T1000 (cell line): ENCODE measurements around the gene TCIRG1.
"Not testable (repeated sequence)": the region's sequence is repeated elsewhere in the genome, so short reads cannot be mapped to it uniquely, and the experiment has no call there.

Experiments used
- DNase-seq: peaks from one replicate; lab custom pipeline; 2025; ENCODE audit warnings: mixed read lengths; lab: John Stamatoyannopoulos, UW

The TCIRG1 gene, protein sequence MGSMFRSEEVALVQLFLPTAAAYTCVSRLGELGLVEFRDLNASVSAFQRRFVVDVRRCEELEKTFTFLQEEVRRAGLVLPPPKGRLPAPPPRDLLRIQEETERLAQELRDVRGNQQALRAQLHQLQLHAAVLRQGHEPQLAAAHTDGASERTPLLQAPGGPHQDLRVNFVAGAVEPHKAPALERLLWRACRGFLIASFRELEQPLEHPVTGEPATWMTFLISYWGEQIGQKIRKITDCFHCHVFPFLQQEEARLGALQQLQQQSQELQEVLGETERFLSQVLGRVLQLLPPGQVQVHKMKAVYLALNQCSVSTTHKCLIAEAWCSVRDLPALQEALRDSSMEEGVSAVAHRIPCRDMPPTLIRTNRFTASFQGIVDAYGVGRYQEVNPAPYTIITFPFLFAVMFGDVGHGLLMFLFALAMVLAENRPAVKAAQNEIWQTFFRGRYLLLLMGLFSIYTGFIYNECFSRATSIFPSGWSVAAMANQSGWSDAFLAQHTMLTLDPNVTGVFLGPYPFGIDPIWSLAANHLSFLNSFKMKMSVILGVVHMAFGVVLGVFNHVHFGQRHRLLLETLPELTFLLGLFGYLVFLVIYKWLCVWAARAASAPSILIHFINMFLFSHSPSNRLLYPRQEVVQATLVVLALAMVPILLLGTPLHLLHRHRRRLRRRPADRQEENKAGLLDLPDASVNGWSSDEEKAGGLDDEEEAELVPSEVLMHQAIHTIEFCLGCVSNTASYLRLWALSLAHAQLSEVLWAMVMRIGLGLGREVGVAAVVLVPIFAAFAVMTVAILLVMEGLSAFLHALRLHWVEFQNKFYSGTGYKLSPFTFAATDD

DNA sequence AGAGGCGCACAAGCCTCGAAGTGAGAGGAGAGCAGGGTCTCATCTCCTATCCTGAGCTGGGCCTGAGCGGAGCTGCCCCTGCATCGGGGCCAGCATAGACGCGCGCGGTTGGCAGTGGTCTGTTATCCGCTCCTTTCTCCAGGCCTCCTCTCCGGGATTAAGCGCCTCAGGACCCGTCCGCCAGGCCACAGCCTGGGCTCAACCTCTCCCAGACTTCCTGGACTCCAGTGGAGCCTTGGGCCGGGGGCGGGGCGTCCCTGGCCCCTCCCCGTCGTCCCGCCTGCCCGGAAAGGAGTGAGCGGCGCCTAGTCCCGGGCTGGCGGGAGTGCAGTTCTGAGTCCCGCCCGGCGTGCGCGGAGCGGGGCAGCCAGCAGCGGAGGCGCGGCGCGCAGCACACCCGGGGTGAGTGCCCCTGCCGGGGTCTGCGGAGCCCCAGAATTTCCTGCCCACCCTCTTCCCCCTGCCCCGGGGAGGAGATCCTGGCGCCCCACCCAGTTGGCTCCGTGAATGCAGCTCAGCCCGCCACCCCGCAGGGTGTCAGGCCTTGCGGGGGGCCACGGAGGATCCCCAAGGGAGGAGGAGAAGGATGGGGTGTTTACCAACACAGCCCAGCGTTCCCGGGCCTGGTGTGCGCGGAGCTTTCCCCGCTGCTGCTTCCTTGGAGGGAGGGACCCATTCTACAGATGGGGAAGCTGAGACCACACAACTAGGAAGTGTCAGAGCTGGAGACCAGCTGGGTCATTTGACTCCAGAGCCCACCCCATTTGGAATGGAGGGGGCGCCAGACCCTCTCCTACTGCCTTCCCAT lies at the start of gene TCIRG1:
Gene TCIRG1, plus strand, starts transcription at position 308 of the 808 bp plus-strand sequence. CDS start 2,247 bp downstream, outside the sequence.
- DNase-seq = peak; percentile 53

DNA sequence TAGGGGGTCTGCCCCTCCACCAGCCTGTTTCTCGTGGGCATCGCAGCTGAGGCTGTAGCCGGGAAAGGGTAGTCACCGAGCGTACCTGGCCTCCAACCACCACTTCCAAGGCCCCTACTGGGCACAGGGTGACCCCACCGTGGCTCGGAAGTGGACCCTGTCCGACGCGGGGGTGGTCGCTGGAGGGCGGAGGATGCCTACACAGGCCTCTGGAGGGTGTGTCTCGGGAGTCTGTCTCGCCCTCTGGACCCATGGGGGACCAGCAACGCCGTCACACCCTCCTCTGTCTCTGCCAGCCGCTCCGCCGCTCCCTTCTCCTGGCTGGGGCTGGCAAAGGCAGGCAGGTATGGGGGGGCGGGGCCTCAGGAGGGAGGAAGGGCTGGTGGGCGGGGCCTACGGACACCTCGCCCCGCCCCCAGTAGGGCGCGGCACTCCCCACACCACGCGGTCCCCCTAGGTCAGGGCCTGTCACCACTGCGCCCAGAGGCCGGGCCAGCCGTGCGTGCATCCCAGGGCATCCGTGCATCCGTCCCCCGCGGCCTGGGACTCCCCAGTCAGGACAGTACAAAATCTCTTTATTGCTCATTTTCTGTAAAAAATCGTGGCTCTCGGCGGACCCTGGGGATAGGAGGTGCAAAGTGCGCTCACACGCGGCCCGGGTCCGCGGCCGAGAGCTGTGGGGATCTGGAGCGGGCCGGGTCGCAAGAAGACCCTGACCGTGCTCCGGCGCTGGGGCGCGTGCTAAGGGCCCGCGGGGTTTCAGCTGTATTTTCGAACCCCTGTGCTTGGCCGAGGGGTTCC lies 48.1 kb upstream of the TCIRG1 start:
- not testable (repeated sequence) for DNase-seq

DNA sequence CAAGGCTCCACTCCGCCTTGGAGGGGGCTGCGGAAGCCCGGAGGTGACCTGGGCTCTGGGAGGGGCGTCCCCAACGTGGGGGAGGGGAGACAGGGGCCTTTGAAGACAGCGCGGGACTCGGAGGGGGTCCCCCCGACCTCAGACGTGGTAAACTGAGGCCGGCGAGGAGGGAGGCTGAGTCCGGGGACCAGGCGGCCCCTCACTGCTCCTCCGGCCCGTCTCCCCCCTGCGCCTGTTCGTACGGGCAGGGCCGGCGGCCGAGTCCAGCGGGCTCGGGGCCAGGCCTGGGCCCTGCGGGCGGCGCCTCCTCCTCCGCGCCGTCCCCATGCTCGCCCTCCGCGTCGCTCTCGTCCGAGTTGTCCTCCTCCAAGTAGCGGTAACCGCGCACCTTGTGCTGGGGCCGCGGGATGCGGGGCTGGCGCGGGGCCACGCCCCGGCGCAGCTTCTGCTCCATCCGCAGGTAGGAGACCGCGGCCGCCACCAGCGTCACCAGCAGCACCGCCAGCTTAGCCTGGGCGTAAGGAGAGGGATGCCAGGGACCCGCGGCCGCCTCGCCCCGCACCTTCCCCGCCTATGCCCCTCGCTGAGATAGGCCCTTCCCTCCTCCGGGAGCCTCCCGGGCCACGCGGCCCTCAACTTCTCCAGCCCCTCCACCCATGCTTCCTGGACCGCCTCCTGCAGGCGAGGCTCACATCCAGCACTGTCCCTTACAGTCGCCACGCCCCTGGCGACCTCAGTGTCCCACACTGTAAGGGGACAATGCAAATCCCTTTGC lies 47.3 kb upstream of the TCIRG1 start:
- not testable (repeated sequence) for DNase-seq

DNA sequence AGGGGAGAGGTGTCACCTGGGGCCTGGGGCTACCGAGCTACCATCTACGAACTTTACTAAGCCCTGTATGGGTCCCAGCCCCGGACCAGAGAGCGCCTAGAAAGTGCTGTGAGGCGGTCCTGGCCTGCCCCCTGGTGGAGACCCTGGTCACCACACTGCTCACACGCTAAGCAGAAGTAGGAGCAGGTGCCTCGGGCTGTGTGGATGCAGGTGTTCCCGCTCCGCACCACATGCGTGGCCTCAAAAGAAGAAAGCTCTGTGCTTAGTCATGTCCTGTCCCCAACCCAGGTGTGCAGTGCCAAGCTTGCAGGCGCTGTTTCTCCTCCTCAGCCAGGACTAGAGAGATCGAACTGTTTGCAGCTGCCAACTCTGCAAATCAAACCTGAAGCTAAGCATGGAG lies 45.0 kb upstream of the TCIRG1 start:
- DNase-seq = not testable (repeated sequence)

DNA sequence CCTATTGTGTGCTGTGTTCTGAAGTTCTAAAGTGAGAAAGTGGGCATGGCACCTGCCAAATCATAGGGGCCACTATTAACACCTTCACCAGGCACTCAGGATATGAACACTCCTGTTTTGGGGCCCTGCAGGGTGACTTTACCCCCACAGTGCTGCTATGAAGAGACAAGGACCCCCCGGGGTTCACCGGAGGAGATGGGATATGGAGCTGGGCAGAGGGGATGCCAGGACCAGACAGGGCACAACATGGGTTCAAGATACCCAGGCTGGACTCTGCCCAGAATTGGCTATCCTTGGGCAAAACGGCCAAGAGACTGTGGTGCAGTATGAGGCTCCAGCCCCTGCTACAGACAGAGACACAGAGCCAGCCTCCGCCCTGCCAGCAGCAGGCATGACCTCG lies 44.4 kb upstream of the TCIRG1 start:
- not testable (repeated sequence) for DNase-seq

DNA sequence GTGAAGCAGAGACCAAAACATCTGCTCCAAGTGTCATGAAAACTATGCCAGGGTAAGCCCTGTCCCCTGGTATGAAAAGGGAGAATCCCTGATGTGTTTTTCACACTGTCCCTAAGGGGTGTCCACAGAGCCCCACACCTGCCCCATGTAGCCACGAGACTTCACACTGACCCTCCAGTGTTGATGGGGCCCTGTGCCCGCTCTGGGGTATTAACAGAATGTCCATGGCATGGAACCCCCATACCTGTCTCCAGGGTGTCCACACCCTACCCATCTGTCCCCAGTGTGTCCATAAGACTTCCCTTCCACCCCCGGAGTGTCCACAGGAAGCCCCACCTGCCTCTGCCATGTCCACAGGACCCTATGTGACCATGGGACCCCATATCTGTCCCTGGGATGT lies 43.7 kb upstream of the TCIRG1 start:
- not testable (repeated sequence) for DNase-seq

DNA sequence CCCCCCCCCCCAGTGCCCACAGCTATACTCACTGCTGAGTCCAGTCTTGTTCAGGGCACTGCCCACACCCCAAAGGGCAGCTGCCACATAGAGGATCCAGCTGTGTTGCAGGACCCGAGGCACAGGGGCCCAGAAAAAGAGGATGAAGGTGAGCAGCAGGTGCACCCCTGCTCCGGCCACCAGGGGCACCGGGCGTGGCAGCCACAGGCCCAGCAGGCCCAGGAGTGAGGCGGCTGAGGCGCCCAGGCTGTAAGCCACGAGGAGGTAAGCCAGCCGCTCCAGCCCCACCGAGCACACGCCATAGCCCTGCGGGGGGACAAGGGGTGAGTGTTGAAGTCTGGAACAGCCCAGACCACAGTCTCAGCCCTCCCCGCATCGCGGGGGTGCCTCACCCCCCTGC lies 43.2 kb upstream of the TCIRG1 start:
- not testable (repeated sequence) for DNase-seq

DNA sequence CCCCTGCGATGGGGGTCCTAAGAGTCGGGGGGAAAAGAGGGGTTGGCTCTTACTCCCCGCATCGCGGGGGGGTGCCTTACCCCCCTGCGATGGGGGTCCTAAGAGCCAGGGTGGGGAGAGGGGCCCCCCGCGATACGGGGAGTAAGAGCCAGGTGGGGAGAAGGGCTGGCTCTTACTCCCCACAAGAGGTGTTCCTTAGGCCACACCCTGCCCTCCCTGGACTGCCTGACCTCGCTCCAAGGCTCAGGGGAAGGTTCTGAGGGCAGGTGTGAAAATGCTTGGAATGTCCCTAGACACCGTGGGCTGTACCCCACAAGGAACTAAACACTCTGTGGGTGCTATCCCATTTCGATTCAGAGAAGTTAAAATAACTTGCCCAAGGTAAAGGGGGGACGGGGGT lies 42.8 kb upstream of the TCIRG1 start:
- DNase-seq = no peak

DNA sequence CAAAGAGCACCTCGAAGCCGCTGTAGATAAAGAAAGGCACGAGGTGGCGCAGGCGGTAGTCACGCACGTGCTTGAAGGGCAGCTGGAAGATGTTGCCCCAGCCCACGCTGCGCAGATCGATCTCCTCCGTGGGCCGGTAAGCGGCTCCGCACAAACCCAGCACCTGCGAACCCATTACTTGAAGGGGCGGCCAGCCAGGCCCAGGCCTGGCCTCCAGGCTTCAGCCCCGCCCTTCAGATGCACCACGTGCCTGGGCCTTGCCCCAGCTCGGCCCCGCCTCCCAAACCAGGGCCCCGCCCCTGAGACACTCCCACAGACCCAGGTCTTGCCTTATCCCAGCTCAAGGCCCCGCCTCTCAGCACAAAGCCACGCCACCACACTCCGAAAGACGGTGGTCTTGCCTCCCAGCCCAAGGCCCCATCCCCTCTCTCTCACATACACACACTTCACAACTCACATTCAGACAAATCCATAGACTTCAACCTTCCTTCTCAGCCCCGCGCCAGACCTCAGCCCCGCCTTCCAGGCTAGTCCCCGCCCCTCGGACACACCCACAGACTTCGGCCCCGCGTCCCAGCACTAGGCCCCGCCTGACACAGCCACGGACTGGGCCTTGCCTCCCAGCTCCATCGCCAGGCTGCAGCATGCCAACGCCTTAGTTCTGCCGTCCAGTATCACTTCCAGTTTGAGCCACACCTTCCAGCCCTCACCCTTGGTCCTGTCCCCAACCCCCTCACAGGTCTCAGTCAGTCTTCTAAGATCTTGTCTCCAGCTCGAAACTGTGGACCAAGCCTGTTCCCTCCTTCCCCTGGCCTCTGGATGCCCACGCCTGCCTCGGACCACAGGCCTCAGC lies 42.0 kb upstream of the TCIRG1 start:
- no peak for DNase-seq

DNA sequence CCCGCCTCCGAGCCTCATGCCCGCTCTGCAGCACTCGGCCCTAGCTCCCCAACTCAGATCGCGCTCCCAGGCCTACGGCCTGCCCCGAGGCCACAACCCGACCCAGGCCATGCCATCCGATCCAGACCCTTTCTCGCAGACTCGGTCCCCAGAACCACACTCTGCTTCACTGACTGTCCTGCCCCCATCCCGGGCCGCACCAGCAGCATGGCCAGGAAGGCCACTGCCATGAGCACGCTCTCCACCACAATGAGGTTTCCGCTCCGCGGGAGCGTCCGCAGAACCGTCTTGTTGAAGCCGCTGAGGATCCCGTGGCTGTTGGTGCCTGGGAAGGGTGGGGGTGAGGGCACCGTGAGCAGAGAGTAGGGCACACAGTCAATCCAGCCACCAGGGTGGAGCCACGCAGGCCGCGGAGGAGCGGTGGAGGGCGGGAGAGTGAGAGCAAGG lies 41.3 kb upstream of the TCIRG1 start:
- no peak for DNase-seq

DNA sequence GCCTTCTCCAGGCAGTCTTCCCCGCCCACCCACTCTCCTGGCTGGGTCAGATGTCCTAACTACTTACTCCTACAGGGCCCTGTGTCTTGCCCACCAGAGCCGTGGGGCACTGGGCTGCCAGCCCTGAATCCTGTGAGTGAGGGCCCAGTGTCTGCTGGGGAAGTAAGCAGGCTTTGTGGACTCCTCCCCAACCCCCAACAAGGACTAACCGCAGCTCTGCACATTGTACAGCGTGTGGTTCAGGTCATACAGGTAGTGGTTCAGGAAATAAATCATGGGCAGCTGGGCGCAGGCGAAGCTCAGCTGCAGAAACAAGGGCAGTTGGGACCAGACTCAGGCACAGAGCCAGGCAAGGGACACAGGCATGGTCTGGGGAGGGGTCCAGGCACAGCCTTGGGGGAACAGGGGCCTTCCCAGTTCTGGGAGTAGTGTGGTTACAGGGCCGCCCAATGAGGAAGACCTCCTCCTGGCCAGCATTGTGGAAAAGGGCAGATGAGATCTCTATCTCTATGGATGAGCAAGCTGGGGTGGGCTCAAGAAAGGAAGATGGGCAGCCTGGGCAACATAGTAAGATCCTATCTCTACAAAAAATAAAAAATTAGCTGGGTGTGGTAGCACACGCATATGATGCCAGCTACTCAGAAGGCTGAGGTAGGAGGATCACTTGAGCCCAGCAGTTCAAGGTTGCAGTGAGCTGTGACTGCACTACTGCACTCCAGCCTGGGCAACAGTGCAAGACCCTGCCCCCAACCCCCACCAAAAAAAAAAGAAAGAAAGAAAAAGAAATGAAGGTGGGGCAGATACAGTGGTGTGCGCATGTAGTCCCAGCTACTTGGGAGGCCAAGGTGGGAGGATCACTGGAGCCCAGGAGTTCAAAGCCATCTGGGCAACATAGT lies 40.4 kb upstream of the TCIRG1 start:
- no peak for DNase-seq

DNA sequence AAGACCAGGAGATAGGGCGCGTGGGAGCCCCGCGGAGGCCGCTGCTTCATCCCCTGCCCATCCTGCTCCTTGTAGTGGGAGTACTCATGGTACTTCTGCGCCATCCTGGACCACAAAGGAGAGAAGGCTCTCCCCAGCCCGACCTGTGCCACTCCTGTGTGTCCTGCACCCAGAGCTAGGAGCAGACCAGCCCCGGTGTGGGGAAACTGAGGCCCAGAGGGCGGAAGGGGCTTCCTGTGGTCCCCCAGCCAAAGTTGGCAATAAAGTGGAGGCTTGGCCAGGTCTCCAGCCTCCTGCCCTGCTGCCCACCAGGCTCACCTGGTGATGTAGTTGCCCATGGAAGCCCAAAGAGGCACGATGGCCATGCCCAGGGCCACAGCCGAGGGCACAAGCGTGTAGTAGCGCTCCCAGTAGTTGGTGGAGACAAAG lies 39.6 kb upstream of the TCIRG1 start:
- no peak for DNase-seq

DNA sequence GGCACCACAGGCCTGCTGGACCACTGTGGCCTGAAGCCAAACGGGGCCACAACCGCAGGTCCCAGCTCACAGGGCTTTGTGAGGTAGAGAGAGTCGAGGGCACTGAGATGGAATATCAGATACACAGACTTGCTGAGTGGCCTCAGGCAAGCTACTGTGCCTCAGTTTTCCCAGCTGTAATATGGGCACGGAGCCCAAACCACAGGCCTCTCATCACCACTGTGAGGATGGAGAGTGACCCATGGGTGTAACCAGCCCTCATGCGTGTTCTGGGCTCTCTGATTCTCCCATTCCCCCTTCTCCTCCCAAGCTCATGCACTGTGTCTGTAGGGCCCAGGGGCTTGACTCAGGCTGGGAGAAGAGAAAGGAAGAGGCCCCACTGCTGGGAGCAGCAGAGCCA lies 39.1 kb upstream of the TCIRG1 start:
- DNase-seq = no peak

DNA sequence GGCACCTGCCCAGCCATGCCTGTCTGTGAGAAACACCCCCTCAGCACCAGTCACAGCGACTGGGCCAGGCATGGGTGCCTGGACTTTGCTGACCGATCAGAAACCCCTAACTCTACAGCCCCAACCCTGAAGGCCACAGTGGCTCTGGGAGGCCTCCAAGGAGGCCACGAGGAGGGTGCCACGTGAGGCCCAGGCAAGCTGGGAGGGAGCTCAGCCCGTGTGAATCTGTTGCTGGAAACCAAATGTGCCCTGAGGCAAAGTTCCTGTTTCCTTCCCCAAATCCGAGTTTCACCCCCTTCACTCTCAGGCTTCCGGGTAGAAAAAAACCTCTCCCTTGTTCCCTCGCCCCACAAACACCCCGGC lies 36.3 kb upstream of the TCIRG1 start:
- DNase-seq = no peak

DNA sequence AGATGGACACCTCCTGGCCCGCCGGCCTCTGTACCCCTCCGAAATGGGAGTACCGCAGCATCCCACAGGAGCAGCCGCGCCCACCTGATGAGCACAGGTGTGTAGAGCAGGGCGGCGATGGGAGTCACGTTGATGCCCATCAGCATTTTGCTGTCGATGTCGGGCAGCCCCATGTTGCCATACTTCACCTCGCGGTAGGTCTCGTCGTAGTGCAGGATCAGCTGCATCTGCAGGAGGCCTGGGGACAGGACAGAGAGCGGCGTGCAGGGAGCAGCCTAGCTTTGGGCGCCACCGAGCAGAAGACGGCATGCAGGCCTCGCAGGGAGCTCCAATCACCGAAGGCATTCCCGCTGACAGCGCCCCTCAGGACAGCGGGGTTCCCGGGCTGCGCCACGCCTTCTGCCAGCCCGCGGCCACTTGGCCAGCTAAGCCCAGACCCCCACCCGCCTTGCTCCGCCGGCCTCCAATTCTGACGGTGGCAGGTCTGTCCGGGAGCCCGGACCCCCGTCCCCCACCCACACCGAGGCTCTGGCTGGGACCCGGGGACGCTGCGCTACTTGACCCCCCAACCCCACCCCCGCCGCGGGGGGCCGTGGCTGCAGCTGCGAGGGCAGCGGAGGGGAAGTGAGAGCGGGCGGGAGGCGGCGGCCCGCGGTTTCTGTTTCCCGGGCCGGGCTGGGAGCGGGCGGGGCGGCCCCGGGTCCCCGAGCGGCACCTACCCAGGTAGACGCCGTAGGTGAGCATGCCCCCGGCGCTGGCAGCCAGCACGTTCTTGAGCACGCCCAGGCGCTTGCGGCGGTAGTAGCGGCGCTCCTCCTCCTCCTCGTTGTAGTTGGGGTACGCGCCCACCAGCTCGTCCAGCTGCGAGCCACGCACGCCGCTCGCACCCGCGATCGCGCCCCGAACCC lies 35.6 kb upstream of the TCIRG1 start:
- DNase-seq = no peak

DNA sequence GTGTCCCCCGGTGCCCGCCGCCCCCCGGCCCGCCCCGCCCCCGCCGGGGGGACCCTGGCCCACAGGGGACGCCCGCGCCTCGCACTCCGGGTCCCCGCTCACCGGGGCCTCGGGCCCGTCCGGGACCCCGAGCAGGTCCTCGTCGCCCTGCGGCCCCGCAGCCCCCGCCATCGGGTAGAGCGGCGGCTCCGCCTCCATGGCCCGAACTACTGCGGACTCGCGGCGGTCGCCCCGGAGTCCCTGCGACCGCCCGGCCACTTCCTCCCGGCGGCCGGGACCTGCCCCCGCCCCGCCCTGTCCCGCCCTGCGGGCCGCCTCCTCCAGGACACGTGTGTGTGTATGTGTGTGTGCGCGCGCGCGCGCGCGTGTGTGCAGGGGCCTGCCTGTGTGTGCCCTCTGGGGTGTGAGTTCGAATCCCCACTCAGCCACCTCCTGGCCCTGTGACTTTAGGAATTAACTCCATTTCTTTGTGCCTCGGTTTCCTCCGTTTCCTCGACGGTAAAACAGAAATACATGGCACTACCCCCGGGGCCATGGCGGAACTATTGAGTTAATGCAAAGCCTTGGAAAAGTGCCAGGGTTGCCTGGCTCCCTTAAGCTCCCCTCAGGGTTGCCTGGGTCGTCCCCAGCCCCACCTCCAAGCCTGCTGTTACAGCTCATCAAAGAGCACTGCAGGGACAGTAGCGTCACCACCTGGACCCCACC lies 34.8 kb upstream of the TCIRG1 start, which contains the start of gene UNC93B1:
Gene UNC93B1, minus strand, starts transcription at position 252 of the 705 bp plus-strand sequence. Its CDS starts 54 bp downstream, at position 198.
- DNase-seq = peak; percentile 56
